Fibroblast of mammary gland (primary cell): Measurements from ENCODE around the gene KLHL41.

Source experiments
- DNase-seq: peaks from one replicate; pipeline ENCODE4 v3.0.0-alpha.2; 2010; ENCODE audit warnings: low read depth
- H3K4me3 ChIP-seq: 2 replicates; pipeline ENCODE4 v1.5.1; 2011; ENCODE audit warnings: low read depth, mild to moderate bottlenecking, low read length, moderate library complexity; ENCODE audit not compliant: control insufficient read depth
- TF ChIP-seq, protein P1 (sequence below): conservative IDR thresholded peaks from 2 replicates; pipeline ENCODE4 v1.5.1; 2011; ENCODE audit warnings: low read depth, low read length, inconsistent platforms; ENCODE audit not compliant: control insufficient read depth, insufficient read depth

KLHL41 gene

GRCh38 chr2:169469952-169470572, 39.4 kb upstream of the KLHL41 start:
- no peak for DNase-seq
- H3K4me3 ChIP-seq: no peak overlapping the region
- TF ChIP-seq, protein P1, sequence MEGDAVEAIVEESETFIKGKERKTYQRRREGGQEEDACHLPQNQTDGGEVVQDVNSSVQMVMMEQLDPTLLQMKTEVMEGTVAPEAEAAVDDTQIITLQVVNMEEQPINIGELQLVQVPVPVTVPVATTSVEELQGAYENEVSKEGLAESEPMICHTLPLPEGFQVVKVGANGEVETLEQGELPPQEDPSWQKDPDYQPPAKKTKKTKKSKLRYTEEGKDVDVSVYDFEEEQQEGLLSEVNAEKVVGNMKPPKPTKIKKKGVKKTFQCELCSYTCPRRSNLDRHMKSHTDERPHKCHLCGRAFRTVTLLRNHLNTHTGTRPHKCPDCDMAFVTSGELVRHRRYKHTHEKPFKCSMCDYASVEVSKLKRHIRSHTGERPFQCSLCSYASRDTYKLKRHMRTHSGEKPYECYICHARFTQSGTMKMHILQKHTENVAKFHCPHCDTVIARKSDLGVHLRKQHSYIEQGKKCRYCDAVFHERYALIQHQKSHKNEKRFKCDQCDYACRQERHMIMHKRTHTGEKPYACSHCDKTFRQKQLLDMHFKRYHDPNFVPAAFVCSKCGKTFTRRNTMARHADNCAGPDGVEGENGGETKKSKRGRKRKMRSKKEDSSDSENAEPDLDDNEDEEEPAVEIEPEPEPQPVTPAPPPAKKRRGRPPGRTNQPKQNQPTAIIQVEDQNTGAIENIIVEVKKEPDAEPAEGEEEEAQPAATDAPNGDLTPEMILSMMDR: no peak

DNA sequence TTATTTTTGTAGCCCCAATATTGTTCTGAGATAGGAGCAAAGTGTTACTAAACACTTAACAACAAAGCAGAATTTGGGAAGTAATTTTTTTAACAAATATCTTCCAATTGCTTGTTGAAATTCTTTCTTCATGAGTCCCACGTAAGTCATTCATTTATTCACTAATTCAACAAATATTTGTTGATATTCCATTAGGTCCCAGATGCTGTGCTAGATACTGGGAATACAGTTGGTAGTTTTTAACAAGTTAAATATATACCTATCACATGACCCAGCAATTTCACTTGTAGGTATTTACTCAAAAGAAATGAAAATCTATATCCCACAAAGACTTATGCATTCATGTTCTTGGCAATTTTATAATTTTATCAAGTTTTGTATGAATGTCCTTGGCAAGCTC, 37.3 kb upstream of the KLHL41 start:
- DNase-seq: peak; percentile 7
- no peak overlapping the region for H3K4me3 ChIP-seq
- TF ChIP-seq, protein P1: no peak

DNA sequence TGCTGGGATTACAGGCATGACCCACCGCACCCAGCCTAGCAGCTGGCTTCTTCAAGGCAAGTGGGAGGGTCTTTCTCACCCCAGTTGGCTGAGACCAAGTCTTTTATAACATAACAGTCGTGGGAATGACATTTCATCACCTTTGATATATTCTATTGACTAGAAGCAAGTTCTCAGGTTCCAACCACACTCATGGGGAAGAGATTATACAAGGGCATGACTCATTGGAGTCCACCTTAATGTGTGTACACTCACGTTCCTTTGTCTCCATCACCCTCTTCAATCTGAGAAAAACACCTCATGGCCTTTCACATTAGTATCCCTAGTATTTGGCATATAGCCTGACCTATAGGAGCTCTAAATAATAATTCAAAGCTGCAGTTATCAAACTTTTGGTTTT, 33.0 kb upstream of the KLHL41 start:
- TF ChIP-seq, protein P1: no peak
- peak; percentile 73 for DNase-seq
- no peak overlapping the region for H3K4me3 ChIP-seq

- TF ChIP-seq, protein P1: no peak
- H3K4me3 ChIP-seq: no peak overlapping the region
- peak; percentile 75 for DNase-seq
These were observed 31.2 kb upstream of the KLHL41 start for GRCh38 chr2:169478339-169478738.

DNA sequence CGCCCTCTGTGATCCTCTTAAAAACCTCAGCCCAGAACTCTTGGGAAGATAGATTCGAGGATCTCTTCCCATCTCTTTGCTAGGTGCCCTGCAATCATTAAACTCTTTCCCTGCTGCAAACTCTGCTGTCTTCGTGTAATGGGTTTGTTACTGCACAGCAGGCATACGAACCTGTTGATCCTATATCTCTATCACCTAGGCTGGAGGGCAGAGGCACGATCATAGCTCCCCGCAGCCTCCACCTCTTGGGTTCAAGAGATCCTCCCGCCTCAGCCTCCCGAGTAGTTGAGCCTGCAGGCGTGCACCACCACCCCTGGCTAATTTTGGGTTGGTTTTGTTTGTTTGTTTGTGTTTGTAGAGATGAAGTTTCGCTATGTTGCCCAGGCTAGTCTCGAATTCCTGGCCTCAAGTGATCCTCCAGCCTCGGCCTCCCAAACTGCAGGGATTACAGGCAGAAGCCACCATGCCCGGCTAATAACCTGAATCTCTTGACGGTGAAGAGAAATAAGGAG, 30.7 kb upstream of the KLHL41 start:
- peak overlapping the region; percentile 82 for H3K4me3 ChIP-seq
- TF ChIP-seq, protein P1: no peak
- no peak for DNase-seq

GRCh38 chr2:169479257-169480078, 30.0 kb upstream of the KLHL41 start, which contains the start of gene BBS5:
BBS5 (plus strand) TSS chr2:169479494; CDS start chr2:169479554, 60 bp downstream.
- peak within 1 kb of the TSS; percentile 82 for H3K4me3 ChIP-seq
- TF ChIP-seq, protein P1: peak; percentile 29

More at GRCh38 chr2:169479257-169480078, 30.0 kb upstream of the KLHL41 start, which contains the start of gene BBS5:
- DNase-seq: peak; percentile 81
